ENCODE measurements around the gene CDKN2B-AS1. TPM values are rescaled to one million over a fixed set of nuclear protein-coding genes. Genes with fewer than 3 reads are reported as not detected.

CDKN2B-AS1 gene
- total RNA-seq, 1 donor from 2014 or later = 0.58 TPM

- Mint-ChIP-seq H3K27ac (no peak overlapping the region), H3K4me1 (ENCODE audit: unreplicated experiment) (peaks cover 8% of the 10 kb centered on the region), H3K36me3 (no peaks in the 10 kb centered on the region), H3K4me3 (no peak overlapping the region), H3K9me3 (no peaks in the 10 kb centered on the region), H3K27me3 (no peaks in the 10 kb centered on the region)
- TF ChIP-seq CTCF (conservative IDR thresholded peaks at IDR 0.05) = no peak
- no peak for DNase-seq (ENCODE audit: extremely low spot score, unreplicated experiment)
Observed at GRCh38 chr9:22120159-22120549, 125.6 kb downstream of the CDKN2B-AS1 start.

- no peaks in the 10 kb centered on the region for H3K27me3 Mint-ChIP-seq
- H3K36me3 Mint-ChIP-seq = no peaks in the 10 kb centered on the region
- peaks cover 8% of the 10 kb centered on the region for H3K4me1 Mint-ChIP-seq (ENCODE audit: unreplicated experiment)
- H3K9me3 Mint-ChIP-seq = no peaks in the 10 kb centered on the region
- H3K4me3 Mint-ChIP-seq = no peak overlapping the region
- no peak for TF ChIP-seq CTCF (conservative IDR thresholded peaks at IDR 0.05)
- no peak overlapping the region for H3K27ac Mint-ChIP-seq
- DNase-seq (ENCODE audit: extremely low spot score, unreplicated experiment) = no peak
Observed at GRCh38 chr9:22120595-22120994, 126.0 kb downstream of the CDKN2B-AS1 start.

- Mint-ChIP-seq H3K27me3 (no peaks in the 10 kb centered on the region), H3K27ac (peak overlapping the region; percentile 32), H3K4me1 (ENCODE audit: unreplicated experiment) (peaks cover 5% of the 10 kb centered on the region), H3K36me3 (no peaks in the 10 kb centered on the region), H3K9me3 (no peaks in the 10 kb centered on the region), H3K4me3 (no peak overlapping the region)
- no peak for TF ChIP-seq CTCF (conservative IDR thresholded peaks at IDR 0.05)
- no peak for DNase-seq (ENCODE audit: extremely low spot score, unreplicated experiment)
Observed at GRCh38 chr9:22124263-22125011, 129.8 kb downstream of the CDKN2B-AS1 start.

- no peaks in the 10 kb centered on the region for H3K9me3 Mint-ChIP-seq
- H3K4me3 Mint-ChIP-seq = no peak overlapping the region
- no peaks in the 10 kb centered on the region for H3K36me3 Mint-ChIP-seq
- TF ChIP-seq CTCF (conservative IDR thresholded peaks at IDR 0.05) = no peak
- peak overlapping the region; percentile 89 for H3K27ac Mint-ChIP-seq
- peaks cover 5% of the 10 kb centered on the region for H3K4me1 Mint-ChIP-seq (ENCODE audit: unreplicated experiment)
- no peak for DNase-seq (ENCODE audit: extremely low spot score, unreplicated experiment)
- H3K27me3 Mint-ChIP-seq = no peaks in the 10 kb centered on the region
Observed at GRCh38 chr9:22129133-22129532, 134.5 kb downstream of the CDKN2B-AS1 start.

- Mint-ChIP-seq H3K4me3 (no peak overlapping the region), H3K27me3 (no peaks in the 10 kb centered on the region), H3K36me3 (no peaks in the 10 kb centered on the region), H3K9me3 (no peaks in the 10 kb centered on the region), H3K4me1 (ENCODE audit: unreplicated experiment) (peaks cover 5% of the 10 kb centered on the region), H3K27ac (peak overlapping the region; percentile 89)
- DNase-seq (ENCODE audit: extremely low spot score, unreplicated experiment) = no peak
- TF ChIP-seq CTCF (conservative IDR thresholded peaks at IDR 0.05) = no peak
Observed at GRCh38 chr9:22129633-22130032, 135.0 kb downstream of the CDKN2B-AS1 start.

Measured in type B pancreatic cell (in vitro differentiated cells).